Heart right ventricle (tissue), 16 donors: ENCODE measurements around the gene GPR61. TPM values are rescaled to one million over a fixed set of nuclear protein-coding genes. Genes with fewer than 3 reads are reported as not detected.

Source experiments
- ATAC-seq, 8 donors: fragments of 200-7000 bp; cut with Tn5 transposase; one replicate each; pipeline ENCODE4 v1.9.1; 2020; ENCODE audit warnings: mild to moderate bottlenecking in 8 of 8, moderate library complexity in 8 of 8, moderate number of reproducible peaks in 1 of 8
- DNase-seq, 2 donors: peaks; one replicate each; pipeline ENCODE4 v3.0.0-alpha.2; 2020
- H3K27ac ChIP-seq, 10 donors: fragments of 200-600 bp; sonication (generic) in 2 of 10; one replicate each; pipeline versions ENCODE4 v1.5.0 to v1.8.0; 2020 to 2022; ENCODE audit warnings: mild to moderate bottlenecking in 3 of 10
- H3K27me3 ChIP-seq, 7 donors: fragments of 200-600 bp; one replicate each; pipeline ENCODE4 v1.8.0; 2021 to 2022; ENCODE audit warnings: mild to moderate bottlenecking in 2 of 7
- H3K36me3 ChIP-seq, 9 donors: fragments of 200-600 bp; sonication (generic) in 1 of 9; one replicate each; pipeline versions ENCODE4 v1.5.0 to v1.8.0; 2020 to 2022; ENCODE audit warnings: mild to moderate bottlenecking in 2 of 9
- H3K4me1 ChIP-seq, 9 donors: fragments of 200-600 bp; sonication (generic) in 1 of 9; one replicate each; pipeline versions ENCODE4 v1.5.0 to v1.8.0; 2020 to 2022; ENCODE audit warnings: mild to moderate bottlenecking in 4 of 9
- H3K4me3 ChIP-seq, 10 donors: fragments of 200-600 bp; sonication (generic) in 2 of 10; one replicate each; pipeline versions ENCODE4 v1.5.0 to v1.8.0; 2020 to 2022; ENCODE audit warnings: mild to moderate bottlenecking in 7 of 10, moderate library complexity in 2 of 10
- H3K9me3 ChIP-seq, 11 donors: fragments of 200-600 bp in 10 of 11; sonication (generic) in 2 of 11; one replicate each; pipeline versions ENCODE4 v1.5.0 to v1.8.0; 2013 to 2022; ENCODE audit warnings: mild to moderate bottlenecking in 2 of 11, control low read depth in 1 of 11, moderate library complexity in 1 of 11
- CTCF ChIP-seq, 9 donors: fragments of 200-600 bp; sonication (generic) in 2 of 9; IDR thresholded peaks; one replicate each; pipeline versions ENCODE4 v1.5.0 to v1.8.0; 2021 to 2022; ENCODE audit warnings: antibody characterized with exemption in 9 of 9, mild to moderate bottlenecking in 5 of 9, moderate library complexity in 1 of 9
- WGBS, 2 donors: extraction: QIAGEN DNeasy Blood & Tissue Kit; methylation state at CpG; one replicate each; pipeline ENCODE4 v1.1.7; 2013; ENCODE audit warnings: inconsistent platforms in 1 of 2; 5-methylcytosine and 5-hydroxymethylcytosine counted together
- intact Hi-C, 10 donors: fragments of 100-400 bp; cut with DNase I; formaldehyde crosslinking; loops; one replicate each; pipeline versions ENCODE4 v1.11.1 to v1.14.2; 2022
- polyA plus RNA-seq, 2 donors: library from polyadenylated mRNA; stranded (reverse); fragments of 200-250 nt; gene quantifications; one replicate each; pipeline ENCODE4 v1.2.3, GENCODE V29; 2013
- total RNA-seq, 10 donors: library from RNA; stranded (reverse); fragmentation: NEBNext Ultra II Directional in 3 of 10; extraction: Animal tissue kit (Norgen Biotek cat#: 25700) in 3 of 10; gene quantifications; one replicate each; pipeline versions ENCODE4 v1.2.1 to v1.2.4, GENCODE V29; 2021 to 2023
- donor health status: Arrhythmogenic right ventricular cardiomyopathy.
- donor health status: ischemic (EF 13 %, LVEDD 7.1; RV severe dilation, severe dysfunction).
- donor health status: healthy with polysubstance abuse.
- donor health status: DM: no; HTN: yes; CAD: no.
- donor health status: DM: no; HTN: no; CAD: no.
- donor health status: ischemic (EF 25% LVEDD 6.9; RV normal size, moderate dysfunction).
- donor health status: ischemic (EF 25% LVEDD 5.7; RV mildly dilated, moderate dysfunction).
- donor health status: healthy.
- donor health status: DM: yes; HTN: yes; CAD: no.
- donor health status: Ischemic cardiomyopathy.
- donor health status: ischemic (EF 35%, LVEDD 5.7; RV mildly dilated, moderate dysfunction).
- donor health status: nonischemic (EF 11% LVEDD 7.7; RV severe dilation, severe dysfunction).
- donor health status: DM: yes; HTN: yes; CAD: no.
- donor health status: PGD.
- donor health status: ischemic (EF 29% LVEDD 5.4; RV normal size, mild dysfunction).
- donor health status: nonischemic (EF 23%, LVEDD 6.1; RV moderate dilation, normal function).

The GPR61 gene
- total and polyA plus RNA-seq, 12 donors: 0.11 to 1.0 (median 0.31) TPM; not detected in 4

GRCh38 chr1:109546311-109547109 is 6.8 kb downstream of the GPR61 start:
- Histone ChIP-seq H3K27me3 (no peaks in the 10 kb centered on the region), H3K36me3 (no peaks in the 10 kb centered on the region), H3K9me3 (no peaks in the 10 kb centered on the region), H3K4me1 (peaks cover 0 to 43% (median 36%) of the 10 kb centered on the region in 9 donors), H3K4me3 (peak overlapping the region in 7 of 10 donors; percentile 79 to 96 (median 89)), H3K27ac (peak overlapping the region in 9 of 10 donors; percentile 46 to 98 (median 95))
- TF ChIP-seq CTCF (IDR thresholded peaks at IDR 0.05): peak; percentile 80 to 94 (median 89)
- intact Hi-C loops: loop anchor here (1.0 to 10.0 kb wide), 12 partner anchors 76 to 438 kb away; partner anchors contain the start of gene AHCYL1 (in 6 of the 10)
- peak; percentile 81 to 93 for DNase-seq
- peak; percentile 42 to 71 (median 64) for ATAC-seq
- WGBS, 2 donors: 34 to 40% methylated on average over 5 of the region's 5 CpGs

GRCh38 chr1:109547463-109548320 is 8.0 kb downstream of the GPR61 start:
- Histone ChIP-seq H3K27me3 (no peaks in the 10 kb centered on the region), H3K9me3 (no peaks in the 10 kb centered on the region), H3K4me3 (peak overlapping the region; percentile 69 to 96 (median 88)), H3K4me1 (peaks cover 0 to 54% (median 41%) of the 10 kb centered on the region in 9 donors), H3K36me3 (no peaks in the 10 kb centered on the region), H3K27ac (peak overlapping the region; percentile 59 to 98 (median 95))
- intact Hi-C loops: loop anchor here (2.0 to 10.0 kb wide), 11 partner anchors 75 to 437 kb away; partner anchors contain the start of gene AHCYL1 (in 7 of the 10)
- TF ChIP-seq CTCF (IDR thresholded peaks at IDR 0.05): no peak
- DNase-seq (no peak), ATAC-seq (peak in 7 of 8 donors; percentile 6 to 41 (median 37))
- WGBS, 2 donors: 11 to 14% methylated on average over 22 of the region's 22 CpGs

- no peaks in the 10 kb centered on the region for H3K36me3 ChIP-seq
- ATAC-seq (peak; percentile 96 to 99 (median 98)), DNase-seq (peak; percentile 95 to 97)
- peak within 1 kb of the TSS; percentile 61 to 98 (median 95) for H3K27ac ChIP-seq
- no peaks in the 10 kb centered on the region for H3K9me3 ChIP-seq
- no peaks in the 10 kb centered on the region for H3K27me3 ChIP-seq
- H3K4me1 ChIP-seq: peaks cover 0 to 62% (median 46%) of the 10 kb centered on the region in 9 donors
- WGBS, 2 donors: 0 to 1% methylated on average over 68 of the region's 68 CpGs
- no peak for TF ChIP-seq CTCF (IDR thresholded peaks at IDR 0.05)
- intact Hi-C loops: loop anchor here (2.0 to 10.0 kb wide), 8 partner anchors 74 to 436 kb away; partner anchors contain the start of gene AHCYL1 (in 7 of the 10)
- peak within 1 kb of the TSS; percentile 69 to 96 (median 88) for H3K4me3 ChIP-seq
Measured at GRCh38 chr1:109548321-109549267, 8.9 kb downstream of the GPR61 start, which contains the start of gene GNAI3. GNAI3 (plus strand) TSS chr1:109548615; CDS start chr1:109548721, 106 bp downstream.
